ENCODE results near the gene GIT2. TPM values are rescaled to one million over a fixed set of nuclear protein-coding genes. Genes with fewer than 3 reads are reported as not detected.

Gene GIT2
- total and polyA plus RNA-seq, 2 of the 8 experiments (the other 6 are each of a cell fraction or from before 2014, with no cell fraction given), result 9.6 to 20.7 TPM

DNA sequence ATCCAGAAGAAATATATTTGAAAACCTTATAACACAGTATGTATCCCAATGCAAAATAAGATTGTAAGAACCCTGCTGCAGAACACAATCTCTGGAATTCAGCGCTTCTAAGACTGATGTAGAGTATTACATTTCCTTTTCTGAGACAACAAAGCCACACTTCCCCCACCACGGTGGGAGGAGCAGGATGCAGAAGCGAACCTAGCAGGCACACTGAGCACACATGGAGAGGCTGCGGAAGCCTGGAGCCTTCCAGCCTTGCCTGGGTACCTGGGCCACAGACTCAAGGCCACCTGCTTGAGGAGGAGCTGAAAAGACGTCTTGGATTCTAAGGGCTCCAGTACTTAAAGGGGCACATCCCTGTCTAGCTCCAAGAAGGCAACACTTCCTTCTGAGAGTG lies 49.7 kb downstream of the GIT2 start (continued):
- TF ChIP-seq, protein P1, sequence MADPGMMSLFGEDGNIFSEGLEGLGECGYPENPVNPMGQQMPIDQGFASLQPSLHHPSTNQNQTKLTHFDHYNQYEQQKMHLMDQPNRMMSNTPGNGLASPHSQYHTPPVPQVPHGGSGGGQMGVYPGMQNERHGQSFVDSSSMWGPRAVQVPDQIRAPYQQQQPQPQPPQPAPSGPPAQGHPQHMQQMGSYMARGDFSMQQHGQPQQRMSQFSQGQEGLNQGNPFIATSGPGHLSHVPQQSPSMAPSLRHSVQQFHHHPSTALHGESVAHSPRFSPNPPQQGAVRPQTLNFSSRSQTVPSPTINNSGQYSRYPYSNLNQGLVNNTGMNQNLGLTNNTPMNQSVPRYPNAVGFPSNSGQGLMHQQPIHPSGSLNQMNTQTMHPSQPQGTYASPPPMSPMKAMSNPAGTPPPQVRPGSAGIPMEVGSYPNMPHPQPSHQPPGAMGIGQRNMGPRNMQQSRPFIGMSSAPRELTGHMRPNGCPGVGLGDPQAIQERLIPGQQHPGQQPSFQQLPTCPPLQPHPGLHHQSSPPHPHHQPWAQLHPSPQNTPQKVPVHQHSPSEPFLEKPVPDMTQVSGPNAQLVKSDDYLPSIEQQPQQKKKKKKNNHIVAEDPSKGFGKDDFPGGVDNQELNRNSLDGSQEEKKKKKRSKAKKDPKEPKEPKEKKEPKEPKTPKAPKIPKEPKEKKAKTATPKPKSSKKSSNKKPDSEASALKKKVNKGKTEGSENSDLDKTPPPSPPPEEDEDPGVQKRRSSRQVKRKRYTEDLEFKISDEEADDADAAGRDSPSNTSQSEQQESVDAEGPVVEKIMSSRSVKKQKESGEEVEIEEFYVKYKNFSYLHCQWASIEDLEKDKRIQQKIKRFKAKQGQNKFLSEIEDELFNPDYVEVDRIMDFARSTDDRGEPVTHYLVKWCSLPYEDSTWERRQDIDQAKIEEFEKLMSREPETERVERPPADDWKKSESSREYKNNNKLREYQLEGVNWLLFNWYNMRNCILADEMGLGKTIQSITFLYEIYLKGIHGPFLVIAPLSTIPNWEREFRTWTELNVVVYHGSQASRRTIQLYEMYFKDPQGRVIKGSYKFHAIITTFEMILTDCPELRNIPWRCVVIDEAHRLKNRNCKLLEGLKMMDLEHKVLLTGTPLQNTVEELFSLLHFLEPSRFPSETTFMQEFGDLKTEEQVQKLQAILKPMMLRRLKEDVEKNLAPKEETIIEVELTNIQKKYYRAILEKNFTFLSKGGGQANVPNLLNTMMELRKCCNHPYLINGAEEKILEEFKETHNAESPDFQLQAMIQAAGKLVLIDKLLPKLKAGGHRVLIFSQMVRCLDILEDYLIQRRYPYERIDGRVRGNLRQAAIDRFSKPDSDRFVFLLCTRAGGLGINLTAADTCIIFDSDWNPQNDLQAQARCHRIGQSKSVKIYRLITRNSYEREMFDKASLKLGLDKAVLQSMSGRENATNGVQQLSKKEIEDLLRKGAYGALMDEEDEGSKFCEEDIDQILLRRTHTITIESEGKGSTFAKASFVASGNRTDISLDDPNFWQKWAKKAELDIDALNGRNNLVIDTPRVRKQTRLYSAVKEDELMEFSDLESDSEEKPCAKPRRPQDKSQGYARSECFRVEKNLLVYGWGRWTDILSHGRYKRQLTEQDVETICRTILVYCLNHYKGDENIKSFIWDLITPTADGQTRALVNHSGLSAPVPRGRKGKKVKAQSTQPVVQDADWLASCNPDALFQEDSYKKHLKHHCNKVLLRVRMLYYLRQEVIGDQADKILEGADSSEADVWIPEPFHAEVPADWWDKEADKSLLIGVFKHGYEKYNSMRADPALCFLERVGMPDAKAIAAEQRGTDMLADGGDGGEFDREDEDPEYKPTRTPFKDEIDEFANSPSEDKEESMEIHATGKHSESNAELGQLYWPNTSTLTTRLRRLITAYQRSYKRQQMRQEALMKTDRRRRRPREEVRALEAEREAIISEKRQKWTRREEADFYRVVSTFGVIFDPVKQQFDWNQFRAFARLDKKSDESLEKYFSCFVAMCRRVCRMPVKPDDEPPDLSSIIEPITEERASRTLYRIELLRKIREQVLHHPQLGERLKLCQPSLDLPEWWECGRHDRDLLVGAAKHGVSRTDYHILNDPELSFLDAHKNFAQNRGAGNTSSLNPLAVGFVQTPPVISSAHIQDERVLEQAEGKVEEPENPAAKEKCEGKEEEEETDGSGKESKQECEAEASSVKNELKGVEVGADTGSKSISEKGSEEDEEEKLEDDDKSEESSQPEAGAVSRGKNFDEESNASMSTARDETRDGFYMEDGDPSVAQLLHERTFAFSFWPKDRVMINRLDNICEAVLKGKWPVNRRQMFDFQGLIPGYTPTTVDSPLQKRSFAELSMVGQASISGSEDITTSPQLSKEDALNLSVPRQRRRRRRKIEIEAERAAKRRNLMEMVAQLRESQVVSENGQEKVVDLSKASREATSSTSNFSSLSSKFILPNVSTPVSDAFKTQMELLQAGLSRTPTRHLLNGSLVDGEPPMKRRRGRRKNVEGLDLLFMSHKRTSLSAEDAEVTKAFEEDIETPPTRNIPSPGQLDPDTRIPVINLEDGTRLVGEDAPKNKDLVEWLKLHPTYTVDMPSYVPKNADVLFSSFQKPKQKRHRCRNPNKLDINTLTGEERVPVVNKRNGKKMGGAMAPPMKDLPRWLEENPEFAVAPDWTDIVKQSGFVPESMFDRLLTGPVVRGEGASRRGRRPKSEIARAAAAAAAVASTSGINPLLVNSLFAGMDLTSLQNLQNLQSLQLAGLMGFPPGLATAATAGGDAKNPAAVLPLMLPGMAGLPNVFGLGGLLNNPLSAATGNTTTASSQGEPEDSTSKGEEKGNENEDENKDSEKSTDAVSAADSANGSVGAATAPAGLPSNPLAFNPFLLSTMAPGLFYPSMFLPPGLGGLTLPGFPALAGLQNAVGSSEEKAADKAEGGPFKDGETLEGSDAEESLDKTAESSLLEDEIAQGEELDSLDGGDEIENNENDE (IDR thresholded peaks at IDR 0.05; ENCODE audit: insufficient replicate concordance, low read length), result no peak
- no peak for TF ChIP-seq RXRA (IDR thresholded peaks at IDR 0.05; ENCODE audit: insufficient read depth, low read depth, low read length)
- no peak for TF ChIP-seq EP300 (IDR thresholded peaks at IDR 0.05; ENCODE audit: borderline replicate concordance in 1 of 2, low read depth in 2 of 2, low read length in 2 of 2)
- no peak for TF ChIP-seq MAFK (IDR thresholded peaks at IDR 0.05; ENCODE audit: low read depth, low read length)
- TF ChIP-seq GTF2F1 (IDR thresholded peaks at IDR 0.05; ENCODE audit: borderline replicate concordance, low read depth, low read length), result no peak
- 0 out of 2 replicates have a peak, but pooled peaks have one; percentile 12 for TF ChIP-seq SP1 (IDR thresholded peaks at IDR 0.05; ENCODE audit: low read depth, low read length)
- TF ChIP-seq, protein P2, sequence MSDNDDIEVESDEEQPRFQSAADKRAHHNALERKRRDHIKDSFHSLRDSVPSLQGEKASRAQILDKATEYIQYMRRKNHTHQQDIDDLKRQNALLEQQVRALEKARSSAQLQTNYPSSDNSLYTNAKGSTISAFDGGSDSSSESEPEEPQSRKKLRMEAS (IDR thresholded peaks at IDR 0.05), result peak; percentile 53
- TF ChIP-seq TAF1 (IDR thresholded peaks at IDR 0.05; ENCODE audit: low read depth, low read length), result 0 out of 2 replicates have a peak, but pooled peaks have one; percentile 34
- peak in 1 of 2 experiments; percentile 50; a peak in 1 of 3 replicates for TF ChIP-seq POLR2A (IDR thresholded peaks at IDR 0.05; ENCODE audit: control extremely low read depth in 1 of 2, low read depth in 2 of 2, low read length in 2 of 2)
- no peak for TF ChIP-seq CEBPB (IDR thresholded peaks at IDR 0.05; ENCODE audit: low read depth, low read length)
- TF ChIP-seq POU5F1 (IDR thresholded peaks at IDR 0.05; ENCODE audit: low read depth, low read length), result no peak
